ENCODE results near the gene RBM12. TPM values are rescaled to one million over a fixed set of nuclear protein-coding genes. Genes with fewer than 3 reads are reported as not detected.
"Not testable (repeated sequence)": the region's sequence is repeated elsewhere in the genome, so short reads cannot be mapped to it uniquely, and the experiment has no call there.

Gene RBM12
- total RNA-seq, 1 donor from 2014 or later, result 59.0 TPM

- DNase-seq (ENCODE audit: low read depth), result no peak
Observed at GRCh38 chr20:35698298-35699126, 33.8 kb upstream of the RBM12 start.

GRCh38 chr20:35697696-35698297 is 33.1 kb upstream of the RBM12 start:
- no peak for DNase-seq (ENCODE audit: low read depth)

- DNase-seq (ENCODE audit: low read depth), result no peak
Observed at GRCh38 chr20:35695978-35696377, 31.3 kb upstream of the RBM12 start.

- DNase-seq (ENCODE audit: low read depth), result no peak
Observed at GRCh38 chr20:35695245-35695749, 30.6 kb upstream of the RBM12 start.

- no peak for DNase-seq (ENCODE audit: low read depth)
Observed at GRCh38 chr20:35690265-35690664, 25.6 kb upstream of the RBM12 start.

- not testable (repeated sequence) for DNase-seq (ENCODE audit: low read depth)
Observed at GRCh38 chr20:35686872-35687271, 22.2 kb upstream of the RBM12 start.

GRCh38 chr20:35685368-35685767 is 20.7 kb upstream of the RBM12 start:
- not testable (repeated sequence) for DNase-seq (ENCODE audit: low read depth)

GRCh38 chr20:35681960-35682359 is 17.3 kb upstream of the RBM12 start:
- no peak for DNase-seq (ENCODE audit: low read depth)

GRCh38 chr20:35680452-35681183 is 15.9 kb upstream of the RBM12 start:
- no peak for DNase-seq (ENCODE audit: low read depth)

- DNase-seq (ENCODE audit: low read depth), result no peak
Observed at GRCh38 chr20:35674921-35675320, 10.2 kb upstream of the RBM12 start.

GRCh38 chr20:35673884-35674283 is 9.2 kb upstream of the RBM12 start:
- DNase-seq (ENCODE audit: low read depth), result no peak

GRCh38 chr20:35669681-35670080 is 5.0 kb upstream of the RBM12 start:
- no peak for DNase-seq (ENCODE audit: low read depth)

GRCh38 chr20:35669221-35669620 is 4.5 kb upstream of the RBM12 start:
- DNase-seq (ENCODE audit: low read depth), result no peak

- DNase-seq (ENCODE audit: low read depth), result no peak
Observed at GRCh38 chr20:35665949-35666288, 1.2 kb upstream of the RBM12 start.

GRCh38 chr20:35663516-35664465 is 909 bp downstream of the RBM12 start:
- peak; percentile 27 for DNase-seq (ENCODE audit: low read depth)

GRCh38 chr20:35662551-35662950 is 2.1 kb downstream of the RBM12 start:
- DNase-seq (ENCODE audit: low read depth), result no peak

GRCh38 chr20:35661908-35662307 is 2.8 kb downstream of the RBM12 start:
- no peak for DNase-seq (ENCODE audit: low read depth)

GRCh38 chr20:35661053-35661452 is 3.6 kb downstream of the RBM12 start:
- DNase-seq (ENCODE audit: low read depth), result peak; percentile 68

GRCh38 chr20:35660122-35660937 is 4.4 kb downstream of the RBM12 start:
- DNase-seq (ENCODE audit: low read depth), result no peak

GRCh38 chr20:35657271-35657670 is 7.4 kb downstream of the RBM12 start:
- DNase-seq (ENCODE audit: low read depth), result no peak

GRCh38 chr20:35654415-35654814 is 10.3 kb downstream of the RBM12 start:
- no peak for DNase-seq (ENCODE audit: low read depth)
